Measurements from ENCODE around the gene SHC2. TPM values are rescaled to one million over a fixed set of nuclear protein-coding genes. Genes with fewer than 3 reads are reported as not detected.

Gene SHC2
- total and polyA plus RNA-seq, 9 of the 15 experiments (the other 6 are each of a cell fraction or from before 2014, with no cell fraction given) = 0.14 to 0.36 (median 0.17) TPM; not detected in 5

DNA sequence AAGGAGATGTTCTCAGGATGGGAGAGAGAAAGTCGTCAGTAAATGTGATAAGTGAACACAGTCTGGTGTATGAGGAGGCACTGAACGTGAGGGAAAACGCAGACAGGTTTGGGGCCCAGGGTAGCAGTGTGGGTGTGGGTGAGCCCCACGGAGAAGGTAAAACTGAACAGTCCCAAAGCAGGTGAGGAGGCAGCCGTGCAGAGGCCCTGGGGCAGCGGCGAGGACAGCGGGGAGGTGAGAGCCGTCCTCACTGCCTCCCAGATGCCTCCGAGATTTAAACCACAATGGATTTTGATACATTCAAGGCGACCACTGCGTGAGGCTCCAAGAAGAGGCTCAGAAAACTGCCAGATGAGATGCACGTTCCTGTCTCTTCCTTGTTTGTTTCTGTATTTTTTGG is 14.5 kb upstream of the SHC2 start (continued):
- TF ChIP-seq AFF4 (CRISPR knock-in tag; IDR thresholded peaks at IDR 0.05) = no peak
- no peak for TF ChIP-seq SPI1 (IDR thresholded peaks at IDR 0.05; ENCODE audit: borderline replicate concordance, low read depth, low read length)
- TF ChIP-seq CEBPG (CRISPR knock-in tag; IDR thresholded peaks at IDR 0.05) = no peak
- TF ChIP-seq CEBPG (tag; conservative IDR thresholded peaks at IDR 0.05 in 1 of 2, IDR thresholded peaks at IDR 0.05 in 1 of 2) = no peak
- TF ChIP-seq THRAP3 (IDR thresholded peaks at IDR 0.05; ENCODE audit: borderline replicate concordance) = no peak
- TF ChIP-seq SAFB2 (IDR thresholded peaks at IDR 0.05; ENCODE audit: borderline replicate concordance, low read depth, low read length, severe bottlenecking) = no peak
- no peak for TF ChIP-seq NFIC (IDR thresholded peaks at IDR 0.05)
- no peak for TF ChIP-seq ARID4B (CRISPR knock-in tag; IDR thresholded peaks at IDR 0.05)
- TF ChIP-seq RBM15 (IDR thresholded peaks at IDR 0.05; ENCODE audit: insufficient read depth, low read length) = no peak
- no peak for TF ChIP-seq DMBX1 (CRISPR knock-in tag; IDR thresholded peaks at IDR 0.05; ENCODE audit: borderline replicate concordance)

Measured in K562 (cell line).